A549 (cell line): ENCODE measurements around the gene SEMA7A.

Experiments
- JUN ChIP-seq, 2 experiments: fragments of >200 bp; sonication (Bioruptor Twin); formaldehyde crosslinking; IDR thresholded peaks; 2 replicates in 1 of 2; 3 replicates in 1 of 2; pipeline ENCODE4 v1.6.1; 2016 to 2017
- MAFK ChIP-seq: fragments of 450-650 bp; IDR thresholded peaks from 2 replicates; pipeline ENCODE4 v1.6.1; 2014; ENCODE audit not compliant: partially characterized antibody
- SREBF2 ChIP-seq: fragments of 450-650 bp; IDR thresholded peaks from 2 replicates; pipeline ENCODE4 v1.6.1; 2014; ENCODE audit warnings: mild to moderate bottlenecking, moderate library complexity

DNA sequence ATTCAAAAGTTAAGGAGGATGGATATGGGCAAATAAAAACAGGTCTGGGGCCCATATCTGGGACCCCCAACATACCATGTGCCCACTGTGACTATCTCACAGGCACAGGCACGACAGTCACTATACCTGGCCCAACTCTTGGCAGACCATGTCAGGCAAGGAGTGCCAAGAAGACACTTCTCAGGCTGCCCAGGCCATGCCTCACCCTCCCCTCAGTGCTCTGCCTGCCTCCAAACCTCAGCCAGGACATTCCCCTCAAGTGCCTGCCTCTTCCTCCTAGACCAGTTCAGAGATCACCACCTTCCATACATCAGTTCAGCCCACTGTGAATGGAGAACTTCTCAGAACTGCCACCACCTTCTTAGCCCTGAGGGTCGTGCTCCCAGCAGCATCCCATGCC is 4.4 kb upstream of the SEMA7A start:
- TF ChIP-seq SREBF2 (no peak), JUN (IDR thresholded peaks at IDR 0.05) (no peak), MAFK (no peak)
